Breast epithelium (tissue), 4 donors: ENCODE results near the gene PRDX5. TPM values are rescaled to one million over a fixed set of nuclear protein-coding genes. Genes with fewer than 3 reads are reported as not detected.

ENCODE experiments used
- DNase-seq, 2 donors: peaks; one replicate each; pipeline ENCODE4 v3.0.0-alpha.2; 2019; ENCODE audit warnings: low spot score in 2 of 2
- H3K27ac ChIP-seq, 2 donors: fragments of 200-600 bp; sonication (generic) in 1 of 2; one replicate each; pipeline ENCODE4 v1.5.1; 2016 to 2019; ENCODE audit warnings: mild to moderate bottlenecking in 1 of 2
- H3K27me3 ChIP-seq, 2 donors: fragments of 200-600 bp; sonication (generic) in 1 of 2; one replicate each; pipeline versions ENCODE4 v1.5.1 to v1.6.0; 2017 to 2019; ENCODE audit warnings: control low read depth in 1 of 2, mild to moderate bottlenecking in 1 of 2
- H3K36me3 ChIP-seq: fragments of 200-600 bp; one replicate; pipeline ENCODE4 v1.5.1; 2019
- H3K4me1 ChIP-seq, 2 donors: fragments of 200-600 bp; sonication (generic); one replicate each; pipeline ENCODE4 v1.5.1; 2016 to 2019; ENCODE audit warnings: control low read depth in 1 of 2
- H3K4me3 ChIP-seq, 3 donors: fragments of 200-600 bp; sonication (generic); 1 replicate in 2 of 3; 2 replicates in 1 of 3; pipeline ENCODE4 v1.5.1; 2016 to 2019; ENCODE audit warnings: mild to moderate bottlenecking in 3 of 3, moderate library complexity in 2 of 3
- H3K9me3 ChIP-seq, 2 donors: fragments of 200-600 bp; sonication (generic) in 1 of 2; one replicate each; pipeline ENCODE4 v1.5.1; 2016 to 2019; ENCODE audit warnings: control low read depth in 1 of 2
- POLR2A ChIP-seq: fragments of 450-650 bp; IDR thresholded peaks from one replicate; pipeline ENCODE4 v1.6.1; 2016; ENCODE audit warnings: antibody characterized with exemption, mild to moderate bottlenecking, moderate library complexity
- POLR2AphosphoS5 ChIP-seq, 3 donors: sonication (generic); formaldehyde crosslinking; IDR thresholded peaks; one replicate each; pipeline ENCODE4 v1.6.1; 2017; ENCODE audit warnings: antibody characterized with exemption in 3 of 3
- intact Hi-C: fragments of 100-400 bp; cut with DNase I; formaldehyde crosslinking; loops from one replicate; pipeline ENCODE4 v1.15.1; 2023; ENCODE audit warnings: low total_unique reads
- total RNA-seq, 3 donors: library from RNA; depleted of rRNA; stranded (reverse); fragments of >200 nt; gene quantifications; one replicate each; pipeline ENCODE4 v1.1.0, GENCODE V29; 2016
- TF ChIP-seq, protein P1 (sequence below), 3 donors: fragments of 450-650 bp; IDR thresholded peaks; one replicate each; pipeline ENCODE4 v1.5.1; 2016 to 2017; ENCODE audit warnings: antibody characterized with exemption in 3 of 3, mild to moderate bottlenecking in 3 of 3, moderate library complexity in 3 of 3

The PRDX5 gene
- total RNA-seq, 3 donors from 2014 or later = 241 to 327 (median 262) TPM

DNA sequence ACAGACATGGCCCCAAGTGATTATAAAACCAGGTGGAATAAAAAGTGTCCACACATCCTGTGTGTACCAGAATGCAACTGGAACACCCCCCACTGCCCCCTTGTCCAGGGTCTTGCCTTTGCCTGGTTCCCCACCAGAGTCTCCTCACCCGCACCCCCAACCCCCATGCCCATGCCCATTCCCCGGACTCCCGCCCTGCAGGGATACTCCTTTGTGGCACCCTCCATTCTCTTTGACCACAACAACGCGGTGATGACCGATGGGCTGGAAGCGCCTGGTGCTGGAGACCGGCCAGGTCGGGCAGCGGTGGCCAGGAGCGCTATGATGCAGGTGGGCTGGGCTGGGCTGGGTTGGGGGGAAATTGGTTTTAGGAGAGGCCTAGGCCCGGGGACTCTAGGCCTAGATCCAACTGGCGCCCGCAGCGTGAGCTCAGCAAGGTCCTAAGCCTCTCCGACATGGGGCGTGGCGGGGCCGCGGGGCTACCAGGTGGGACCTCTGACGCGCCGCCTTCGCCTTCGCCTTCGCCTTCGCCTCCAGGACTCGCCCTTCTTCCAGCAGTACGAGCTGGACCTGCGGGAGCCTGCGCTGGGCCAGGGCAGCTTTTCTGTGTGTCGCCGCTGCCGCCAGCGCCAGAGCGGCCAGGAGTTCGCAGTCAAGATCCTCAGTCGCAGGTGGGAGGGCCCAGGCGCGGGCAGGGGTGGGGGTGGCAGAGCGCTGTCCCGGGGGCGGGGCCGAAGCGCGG is 50.2 kb downstream of the PRDX5 start:
- no peaks in the 10 kb centered on the region for H3K9me3 ChIP-seq
- no peaks in the 10 kb centered on the region for H3K36me3 ChIP-seq
- intact Hi-C loops = no loop called here
- TF ChIP-seq POLR2AphosphoS5 (IDR thresholded peaks at IDR 0.05) (no peak), POLR2A (no peak)
- TF ChIP-seq, protein P1, sequence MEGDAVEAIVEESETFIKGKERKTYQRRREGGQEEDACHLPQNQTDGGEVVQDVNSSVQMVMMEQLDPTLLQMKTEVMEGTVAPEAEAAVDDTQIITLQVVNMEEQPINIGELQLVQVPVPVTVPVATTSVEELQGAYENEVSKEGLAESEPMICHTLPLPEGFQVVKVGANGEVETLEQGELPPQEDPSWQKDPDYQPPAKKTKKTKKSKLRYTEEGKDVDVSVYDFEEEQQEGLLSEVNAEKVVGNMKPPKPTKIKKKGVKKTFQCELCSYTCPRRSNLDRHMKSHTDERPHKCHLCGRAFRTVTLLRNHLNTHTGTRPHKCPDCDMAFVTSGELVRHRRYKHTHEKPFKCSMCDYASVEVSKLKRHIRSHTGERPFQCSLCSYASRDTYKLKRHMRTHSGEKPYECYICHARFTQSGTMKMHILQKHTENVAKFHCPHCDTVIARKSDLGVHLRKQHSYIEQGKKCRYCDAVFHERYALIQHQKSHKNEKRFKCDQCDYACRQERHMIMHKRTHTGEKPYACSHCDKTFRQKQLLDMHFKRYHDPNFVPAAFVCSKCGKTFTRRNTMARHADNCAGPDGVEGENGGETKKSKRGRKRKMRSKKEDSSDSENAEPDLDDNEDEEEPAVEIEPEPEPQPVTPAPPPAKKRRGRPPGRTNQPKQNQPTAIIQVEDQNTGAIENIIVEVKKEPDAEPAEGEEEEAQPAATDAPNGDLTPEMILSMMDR (IDR thresholded peaks at IDR 0.05) = no peak
- DNase-seq = no peak
- H3K4me3 ChIP-seq = no peak overlapping the region
- H3K27me3 ChIP-seq = no peaks in the 10 kb centered on the region
- no peaks in the 10 kb centered on the region for H3K4me1 ChIP-seq
- no peak overlapping the region for H3K27ac ChIP-seq

DNA sequence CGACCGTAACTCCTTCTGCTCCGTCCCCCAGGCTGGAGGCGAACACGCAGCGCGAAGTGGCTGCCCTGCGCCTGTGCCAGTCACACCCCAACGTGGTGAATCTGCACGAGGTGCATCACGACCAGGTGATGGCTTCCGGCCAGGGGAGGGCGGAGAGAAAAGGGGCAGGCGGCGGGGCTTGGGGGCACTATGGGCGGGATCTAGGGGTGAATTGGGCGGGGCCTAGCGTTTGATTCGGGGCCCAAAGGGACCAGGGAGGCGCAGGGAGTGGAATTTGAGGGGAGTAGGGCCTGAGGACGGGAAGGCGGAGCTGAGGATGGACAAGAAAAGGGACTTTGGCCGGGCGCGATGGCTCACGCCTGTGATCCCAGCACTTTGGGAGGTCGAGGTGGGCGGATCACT is 50.8 kb downstream of the PRDX5 start:
- H3K4me1 ChIP-seq = no peaks in the 10 kb centered on the region
- TF ChIP-seq, protein P1 (IDR thresholded peaks at IDR 0.05) = no peak
- TF ChIP-seq POLR2A = no peak
- TF ChIP-seq POLR2AphosphoS5 (IDR thresholded peaks at IDR 0.05) = no peak
- H3K4me3 ChIP-seq = no peak overlapping the region
- no peak for DNase-seq
- H3K36me3 ChIP-seq = no peaks in the 10 kb centered on the region
- no peak overlapping the region for H3K27ac ChIP-seq
- intact Hi-C loops = no loop called here
- no peaks in the 10 kb centered on the region for H3K27me3 ChIP-seq
- no peaks in the 10 kb centered on the region for H3K9me3 ChIP-seq

DNA sequence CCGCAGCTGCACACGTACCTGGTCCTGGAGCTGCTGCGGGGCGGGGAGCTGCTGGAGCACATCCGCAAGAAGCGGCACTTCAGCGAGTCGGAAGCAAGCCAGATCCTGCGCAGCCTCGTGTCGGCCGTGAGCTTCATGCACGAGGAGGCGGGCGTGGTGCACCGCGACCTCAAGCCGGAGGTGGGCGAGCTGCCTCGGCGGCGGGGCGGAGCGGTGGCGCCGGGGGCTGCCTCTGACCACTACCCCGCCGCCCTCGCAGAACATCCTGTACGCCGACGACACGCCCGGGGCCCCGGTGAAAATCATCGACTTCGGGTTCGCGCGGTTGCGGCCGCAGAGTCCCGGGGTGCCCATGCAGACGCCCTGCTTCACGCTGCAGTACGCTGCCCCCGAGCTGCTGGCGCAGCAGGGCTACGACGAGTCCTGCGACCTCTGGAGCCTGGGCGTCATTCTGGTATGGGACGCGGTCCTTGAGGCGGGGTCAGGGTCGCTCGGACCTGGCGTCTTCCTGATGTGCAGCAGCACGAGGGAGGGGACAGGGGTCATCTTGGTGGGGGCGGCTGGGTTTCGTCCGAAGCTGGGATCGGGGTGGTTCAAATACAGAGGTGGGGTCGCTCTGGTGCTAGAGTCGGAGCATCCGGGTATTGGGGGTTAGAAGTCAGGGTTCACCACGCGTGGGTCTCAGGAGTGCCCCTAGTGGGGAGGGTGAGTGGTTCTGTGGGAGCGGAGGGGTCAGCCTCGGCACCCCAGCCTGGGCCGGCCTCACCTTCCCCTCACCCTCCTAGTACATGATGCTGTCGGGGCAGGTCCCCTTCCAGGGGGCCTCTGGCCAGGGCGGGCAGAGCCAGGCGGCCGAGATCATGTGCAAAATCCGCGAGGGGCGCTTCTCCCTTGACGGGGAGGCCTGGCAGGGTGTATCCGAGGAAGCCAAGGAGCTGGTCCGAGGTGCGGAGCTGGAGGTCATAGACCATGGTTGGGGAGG is 51.8 kb downstream of the PRDX5 start:
- no peak for DNase-seq
- no peak overlapping the region for H3K4me3 ChIP-seq
- TF ChIP-seq POLR2AphosphoS5 (IDR thresholded peaks at IDR 0.05) (no peak), POLR2A (no peak)
- TF ChIP-seq, protein P1 (IDR thresholded peaks at IDR 0.05) = no peak
- no peak overlapping the region for H3K27ac ChIP-seq
- intact Hi-C loops = no loop called here
- no peaks in the 10 kb centered on the region for H3K4me1 ChIP-seq
- no peaks in the 10 kb centered on the region for H3K27me3 ChIP-seq
- H3K36me3 ChIP-seq = no peaks in the 10 kb centered on the region
- no peaks in the 10 kb centered on the region for H3K9me3 ChIP-seq

DNA sequence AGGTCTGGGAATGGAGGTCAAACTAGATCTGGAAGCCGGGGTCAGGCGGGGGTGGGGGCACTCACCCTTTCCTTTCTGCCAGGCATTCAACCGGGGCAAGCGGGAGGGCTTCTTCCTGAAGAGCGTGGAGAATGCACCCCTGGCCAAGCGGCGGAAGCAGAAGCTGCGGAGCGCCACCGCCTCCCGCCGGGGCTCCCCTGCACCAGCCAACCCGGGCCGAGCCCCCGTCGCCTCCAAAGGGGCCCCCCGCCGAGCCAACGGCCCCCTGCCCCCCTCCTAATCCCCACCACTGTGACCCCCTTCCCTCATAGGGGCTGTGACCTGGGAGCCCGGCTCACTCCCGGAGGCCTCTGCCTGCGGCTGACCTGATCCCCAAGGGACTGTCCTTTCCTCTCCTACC is 53.3 kb downstream of the PRDX5 start:
- TF ChIP-seq POLR2A = no peak
- TF ChIP-seq, protein P1 (IDR thresholded peaks at IDR 0.05) = no peak
- TF ChIP-seq POLR2AphosphoS5 (IDR thresholded peaks at IDR 0.05) = no peak
- Histone ChIP-seq H3K9me3 (no peaks in the 10 kb centered on the region), H3K4me3 (no peak overlapping the region), H3K27ac (no peak overlapping the region), H3K36me3 (no peaks in the 10 kb centered on the region), H3K4me1 (no peaks in the 10 kb centered on the region), H3K27me3 (no peaks in the 10 kb centered on the region)
- no peak for DNase-seq
- intact Hi-C loops = no loop called here

Other genes with a start within 250 kb of the PRDX5 start
- 100 to 1,000 TPM in 1 of 3 donors, 10 to 100 TPM in 2; 19.7 to 113 (median 40.3) TPM for gene MACROD1, start 152.0 kb upstream of the PRDX5 start, total RNA-seq
- gene STIP1, start 131.9 kb upstream of the PRDX5 start, total RNA-seq = 100 to 1,000 TPM in 2 of 3 donors, 10 to 100 TPM in 1; 88.5 to 114 (median 106) TPM
- gene FERMT3, start 111.4 kb upstream of the PRDX5 start, total RNA-seq = 10 to 100 TPM; 14.0 to 42.2 (median 17.4) TPM
- 10 to 100 TPM; 42.9 to 54.1 (median 51.1) TPM for gene TRPT1, start 91.9 kb upstream of the PRDX5 start, total RNA-seq
- 10 to 100 TPM; 34.2 to 58.0 (median 36.7) TPM for gene NUDT22, start 91.8 kb upstream of the PRDX5 start, total RNA-seq
- gene DNAJC4, start 87.6 kb upstream of the PRDX5 start, total RNA-seq = 10 to 100 TPM; 23.6 to 33.5 (median 32.6) TPM
- gene VEGFB, start 83.5 kb upstream of the PRDX5 start, total RNA-seq = 100 to 1,000 TPM in 1 of 3 donors, 10 to 100 TPM in 2; 45.1 to 223 (median 53.4) TPM
- gene FKBP2, start 77.0 kb upstream of the PRDX5 start, total RNA-seq = 10 to 100 TPM; 51.4 to 77.3 (median 54.6) TPM
- gene PPP1R14B, start 71.2 kb upstream of the PRDX5 start, total RNA-seq = 100 to 1,000 TPM in 1 of 3 donors, 10 to 100 TPM in 2; 63.0 to 101 (median 64.7) TPM
- gene PLCB3, start 66.6 kb upstream of the PRDX5 start, total RNA-seq = 10 to 100 TPM; 15.5 to 20.5 (median 19.0) TPM
- 100 to 1,000 TPM in 1 of 3 donors, 10 to 100 TPM in 2; 80.3 to 107 (median 87.5) TPM for gene BAD, start 33.5 kb upstream of the PRDX5 start, total RNA-seq
- 10 to 100 TPM in 2 of 3 donors, 1 to 10 TPM in 1; 8.9 to 14.7 (median 11.1) TPM for gene GPR137, start 32.3 kb upstream of the PRDX5 start, total RNA-seq
- gene KCNK4, start 26.8 kb upstream of the PRDX5 start, total RNA-seq = 1 to 10 TPM in 1 of 3 donors, not detected in 2; 2.3 TPM
- gene CATSPERZ, start 17.8 kb upstream of the PRDX5 start, total RNA-seq = 1 to 10 TPM in 1 of 3 donors, not detected in 2; 1.8 TPM
- gene ESRRA, start 12.6 kb upstream of the PRDX5 start, total RNA-seq = 10 to 100 TPM; 38.2 to 43.9 (median 39.5) TPM
- 100 to 1,000 TPM; 206 to 266 (median 262) TPM for gene TRMT112, start 562 bp upstream of the PRDX5 start, total RNA-seq
- 10 to 100 TPM in 1 of 3 donors, 1 to 10 TPM in 2; 3.3 to 10.7 (median 5.9) TPM for gene CCDC88B, start 22.1 kb downstream of the PRDX5 start, total RNA-seq
- 10 to 100 TPM; 16.7 to 20.6 (median 19.4) TPM for gene RPS6KA4, start 41.0 kb downstream of the PRDX5 start, total RNA-seq
- gene SLC22A11, start 237.8 kb downstream of the PRDX5 start, total RNA-seq = not detected